Endothelial cell of umbilical vein (primary cell): ENCODE data around the gene E2F2.

Experiments
- CTCF ChIP-seq, 2 donors: IDR thresholded peaks; 1 replicate in 1 of 2; 2 replicates in 1 of 2; pipeline ENCODE4 v1.5.1; 2011; ENCODE audit warnings: low read length in 2 of 2, mild to moderate bottlenecking in 2 of 2, moderate library complexity in 2 of 2, control low read depth in 1 of 2, inconsistent platforms in 1 of 2, low read depth in 1 of 2; ENCODE audit not compliant: insufficient read depth in 1 of 2; ENCODE audit errors: extremely low read depth in 1 of 2
- EZH2 ChIP-seq: IDR thresholded peaks from 2 replicates; pipeline ENCODE4 v1.6.1; 2012; ENCODE audit warnings: borderline replicate concordance, low read depth, mild to moderate bottlenecking, moderate library complexity, low read length, inconsistent platforms; ENCODE audit not compliant: severe bottlenecking
- MAX ChIP-seq: IDR thresholded peaks from 2 replicates; pipeline ENCODE4 v1.6.1; 2011; ENCODE audit not compliant: insufficient read depth, insufficient read length

- TF ChIP-seq CTCF (IDR thresholded peaks at IDR 0.05; ENCODE audit: extremely low read depth in 1 of 2, insufficient read depth in 1 of 2, low read depth in 1 of 2, low read length in 2 of 2) = no peak
- no peak for TF ChIP-seq MAX
- TF ChIP-seq EZH2 = no peak
Observed at GRCh38 chr1:23556635-23557470, 25.8 kb upstream of the E2F2 start.
